Vagina (tissue), 2 donors: ENCODE data around the gene MEF2D. TPM values are rescaled to one million over a fixed set of nuclear protein-coding genes. Genes with fewer than 3 reads are reported as not detected.

Experiments
- DNase-seq, 2 donors: peaks; one replicate each; pipeline ENCODE4 v3.0.0-alpha.2; 2017; ENCODE audit errors: extremely low spot score in 2 of 2
- H3K27ac ChIP-seq: fragments of 200-600 bp; sonication (generic); one replicate; pipeline ENCODE4 v1.5.1; 2019
- H3K27me3 ChIP-seq: fragments of 200-600 bp; sonication (generic); one replicate; pipeline ENCODE4 v1.5.1; 2019
- H3K36me3 ChIP-seq, 2 donors: fragments of 200-600 bp; sonication (generic); one replicate each; pipeline ENCODE4 v1.5.1; 2017 to 2019
- H3K4me1 ChIP-seq: fragments of 200-600 bp; sonication (generic); one replicate; pipeline ENCODE4 v1.5.1; 2019
- H3K4me3 ChIP-seq, 2 donors: fragments of 200-600 bp; sonication (generic); 1 replicate in 1 of 2; 2 replicates in 1 of 2; pipeline ENCODE4 v1.5.1; 2016 to 2019
- H3K9me3 ChIP-seq: fragments of 200-600 bp; sonication (generic); one replicate; pipeline ENCODE4 v1.5.1; 2019
- POLR2A ChIP-seq, 2 donors: fragments of 450-650 bp; IDR thresholded peaks; one replicate each; pipeline ENCODE4 v1.6.1; 2017; ENCODE audit warnings: antibody characterized with exemption in 2 of 2, mild to moderate bottlenecking in 2 of 2, moderate library complexity in 2 of 2
- POLR2AphosphoS5 ChIP-seq, 2 donors: sonication (generic); formaldehyde crosslinking; IDR thresholded peaks; one replicate each; pipeline ENCODE4 v1.9.0; 2017; ENCODE audit warnings: antibody characterized with exemption in 2 of 2, mild to moderate bottlenecking in 2 of 2, low read depth in 1 of 2; ENCODE audit not compliant: insufficient read depth in 1 of 2
- intact Hi-C: fragments of 100-400 bp; cut with DNase I; formaldehyde crosslinking; loops from one replicate; pipeline ENCODE4 v1.15.1; 2023
- total RNA-seq: library from RNA; depleted of rRNA; stranded (reverse); fragments of >200 nt; gene quantifications from one replicate; pipeline ENCODE4 v1.2.3, GENCODE V29; 2016
- TF ChIP-seq, protein P1 (sequence below), 3 experiments: fragments of 450-650 bp in 2 of 3; fragments of 200-600 bp in 1 of 3; sonication (generic) in 1 of 3; IDR thresholded peaks; one replicate each; pipeline ENCODE4 v1.5.1; 2017 to 2019; ENCODE audit warnings: antibody characterized with exemption in 3 of 3, mild to moderate bottlenecking in 2 of 3, moderate library complexity in 2 of 3

MEF2D gene
- total RNA-seq, 1 donor from 2014 or later: 33.9 TPM

GRCh38 chr1:156539818-156540355, 39.3 kb upstream of the MEF2D start:
- no peaks in the 10 kb centered on the region for H3K9me3 ChIP-seq
- TF ChIP-seq POLR2A (IDR thresholded peaks at IDR 0.05) (no peak), POLR2AphosphoS5 (IDR thresholded peaks at IDR 0.05; ENCODE audit: insufficient read depth in 1 of 2, low read depth in 1 of 2) (no peak)
- TF ChIP-seq, protein P1, sequence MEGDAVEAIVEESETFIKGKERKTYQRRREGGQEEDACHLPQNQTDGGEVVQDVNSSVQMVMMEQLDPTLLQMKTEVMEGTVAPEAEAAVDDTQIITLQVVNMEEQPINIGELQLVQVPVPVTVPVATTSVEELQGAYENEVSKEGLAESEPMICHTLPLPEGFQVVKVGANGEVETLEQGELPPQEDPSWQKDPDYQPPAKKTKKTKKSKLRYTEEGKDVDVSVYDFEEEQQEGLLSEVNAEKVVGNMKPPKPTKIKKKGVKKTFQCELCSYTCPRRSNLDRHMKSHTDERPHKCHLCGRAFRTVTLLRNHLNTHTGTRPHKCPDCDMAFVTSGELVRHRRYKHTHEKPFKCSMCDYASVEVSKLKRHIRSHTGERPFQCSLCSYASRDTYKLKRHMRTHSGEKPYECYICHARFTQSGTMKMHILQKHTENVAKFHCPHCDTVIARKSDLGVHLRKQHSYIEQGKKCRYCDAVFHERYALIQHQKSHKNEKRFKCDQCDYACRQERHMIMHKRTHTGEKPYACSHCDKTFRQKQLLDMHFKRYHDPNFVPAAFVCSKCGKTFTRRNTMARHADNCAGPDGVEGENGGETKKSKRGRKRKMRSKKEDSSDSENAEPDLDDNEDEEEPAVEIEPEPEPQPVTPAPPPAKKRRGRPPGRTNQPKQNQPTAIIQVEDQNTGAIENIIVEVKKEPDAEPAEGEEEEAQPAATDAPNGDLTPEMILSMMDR (IDR thresholded peaks at IDR 0.05): no peak
- no peak overlapping the region for H3K4me3 ChIP-seq
- H3K36me3 ChIP-seq: no peaks in the 10 kb centered on the region
- no peaks in the 10 kb centered on the region for H3K27me3 ChIP-seq
- intact Hi-C loops: no loop called here
- no peak overlapping the region for H3K27ac ChIP-seq
- H3K4me1 ChIP-seq: no peaks in the 10 kb centered on the region
- no peak for DNase-seq

GRCh38 chr1:156538711-156539440, 38.3 kb upstream of the MEF2D start:
- H3K27me3 ChIP-seq: no peaks in the 10 kb centered on the region
- H3K4me1 ChIP-seq: no peaks in the 10 kb centered on the region
- no peaks in the 10 kb centered on the region for H3K36me3 ChIP-seq
- DNase-seq: no peak
- H3K27ac ChIP-seq: no peak overlapping the region
- intact Hi-C loops: no loop called here
- H3K4me3 ChIP-seq: no peak overlapping the region
- no peak for TF ChIP-seq POLR2A (IDR thresholded peaks at IDR 0.05)
- TF ChIP-seq, protein P1 (IDR thresholded peaks at IDR 0.05): no peak
- TF ChIP-seq POLR2AphosphoS5 (IDR thresholded peaks at IDR 0.05; ENCODE audit: insufficient read depth in 1 of 2, low read depth in 1 of 2): no peak
- H3K9me3 ChIP-seq: no peaks in the 10 kb centered on the region

DNA sequence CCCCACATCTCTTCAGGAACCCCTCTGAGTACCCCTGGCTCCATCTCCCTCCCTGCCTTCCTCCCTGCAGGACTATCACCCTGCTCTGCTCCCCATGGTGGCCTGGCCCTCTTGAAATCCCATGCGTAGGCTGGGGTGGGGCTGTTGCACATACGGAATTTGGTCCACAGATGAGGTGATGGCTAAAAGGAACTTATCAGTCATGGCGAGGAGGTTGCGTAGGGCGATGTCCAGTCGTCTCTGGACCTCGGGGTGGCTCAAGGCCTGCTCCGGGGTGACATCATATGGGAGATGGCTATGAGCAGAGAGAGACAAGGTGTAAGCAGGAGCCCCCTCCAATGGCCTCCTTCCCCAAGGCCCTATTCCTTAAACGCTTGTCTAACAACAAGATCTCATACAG, 36.5 kb upstream of the MEF2D start:
- Histone ChIP-seq H3K27me3 (no peaks in the 10 kb centered on the region), H3K4me3 (no peak overlapping the region), H3K4me1 (no peaks in the 10 kb centered on the region), H3K9me3 (no peaks in the 10 kb centered on the region), H3K27ac (no peak overlapping the region), H3K36me3 (no peaks in the 10 kb centered on the region)
- DNase-seq: no peak
- intact Hi-C loops: no loop called here
- TF ChIP-seq, protein P1 (IDR thresholded peaks at IDR 0.05): no peak
- TF ChIP-seq POLR2A (IDR thresholded peaks at IDR 0.05): no peak
- TF ChIP-seq POLR2AphosphoS5 (IDR thresholded peaks at IDR 0.05; ENCODE audit: insufficient read depth in 1 of 2, low read depth in 1 of 2): no peak

- no peaks in the 10 kb centered on the region for H3K9me3 ChIP-seq
- no peak for DNase-seq
- H3K36me3 ChIP-seq: no peaks in the 10 kb centered on the region
- H3K27ac ChIP-seq: no peak overlapping the region
- no peak overlapping the region for H3K4me3 ChIP-seq
- no peaks in the 10 kb centered on the region for H3K4me1 ChIP-seq
- no peaks in the 10 kb centered on the region for H3K27me3 ChIP-seq
- TF ChIP-seq POLR2A (IDR thresholded peaks at IDR 0.05) (no peak), POLR2AphosphoS5 (IDR thresholded peaks at IDR 0.05; ENCODE audit: insufficient read depth in 1 of 2, low read depth in 1 of 2) (no peak)
- TF ChIP-seq, protein P1 (IDR thresholded peaks at IDR 0.05): no peak
- intact Hi-C loops: no loop called here
Observed at GRCh38 chr1:156534424-156535060, 34.0 kb upstream of the MEF2D start.
